ENCODE measurements around the gene GALNT9.

DNA sequence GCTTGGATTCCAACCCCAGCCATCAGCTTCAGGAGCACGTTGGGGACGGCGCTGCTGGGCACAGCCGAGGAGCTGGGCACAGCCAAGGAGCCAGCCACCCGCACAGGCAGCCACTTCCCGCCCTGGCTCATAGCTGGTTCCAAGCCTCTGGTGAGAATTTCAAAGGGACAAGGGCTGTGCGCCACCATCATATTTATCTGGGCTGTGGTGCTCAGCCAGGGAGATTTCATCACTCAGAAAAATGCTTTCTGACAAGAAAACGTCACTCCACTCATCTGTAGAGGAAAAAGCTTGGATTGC lies 66.4 kb downstream of the GALNT9 start:
- TF ChIP-seq, protein P1, sequence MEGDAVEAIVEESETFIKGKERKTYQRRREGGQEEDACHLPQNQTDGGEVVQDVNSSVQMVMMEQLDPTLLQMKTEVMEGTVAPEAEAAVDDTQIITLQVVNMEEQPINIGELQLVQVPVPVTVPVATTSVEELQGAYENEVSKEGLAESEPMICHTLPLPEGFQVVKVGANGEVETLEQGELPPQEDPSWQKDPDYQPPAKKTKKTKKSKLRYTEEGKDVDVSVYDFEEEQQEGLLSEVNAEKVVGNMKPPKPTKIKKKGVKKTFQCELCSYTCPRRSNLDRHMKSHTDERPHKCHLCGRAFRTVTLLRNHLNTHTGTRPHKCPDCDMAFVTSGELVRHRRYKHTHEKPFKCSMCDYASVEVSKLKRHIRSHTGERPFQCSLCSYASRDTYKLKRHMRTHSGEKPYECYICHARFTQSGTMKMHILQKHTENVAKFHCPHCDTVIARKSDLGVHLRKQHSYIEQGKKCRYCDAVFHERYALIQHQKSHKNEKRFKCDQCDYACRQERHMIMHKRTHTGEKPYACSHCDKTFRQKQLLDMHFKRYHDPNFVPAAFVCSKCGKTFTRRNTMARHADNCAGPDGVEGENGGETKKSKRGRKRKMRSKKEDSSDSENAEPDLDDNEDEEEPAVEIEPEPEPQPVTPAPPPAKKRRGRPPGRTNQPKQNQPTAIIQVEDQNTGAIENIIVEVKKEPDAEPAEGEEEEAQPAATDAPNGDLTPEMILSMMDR (IDR thresholded peaks at IDR 0.05; ENCODE audit: borderline replicate concordance, extremely low read depth, low read length, poor library complexity, severe bottlenecking) = no peak
- TF ChIP-seq EZH2 (IDR thresholded peaks at IDR 0.05; ENCODE audit: borderline replicate concordance, low read depth, low read length, severe bottlenecking) = no peak

All from DND-41 (cell line).